Measurements from ENCODE around the gene KLRK1.
"Not testable (repeated sequence)": the region's sequence is repeated elsewhere in the genome, so short reads cannot be mapped to it uniquely, and the experiment has no call there.

DNA sequence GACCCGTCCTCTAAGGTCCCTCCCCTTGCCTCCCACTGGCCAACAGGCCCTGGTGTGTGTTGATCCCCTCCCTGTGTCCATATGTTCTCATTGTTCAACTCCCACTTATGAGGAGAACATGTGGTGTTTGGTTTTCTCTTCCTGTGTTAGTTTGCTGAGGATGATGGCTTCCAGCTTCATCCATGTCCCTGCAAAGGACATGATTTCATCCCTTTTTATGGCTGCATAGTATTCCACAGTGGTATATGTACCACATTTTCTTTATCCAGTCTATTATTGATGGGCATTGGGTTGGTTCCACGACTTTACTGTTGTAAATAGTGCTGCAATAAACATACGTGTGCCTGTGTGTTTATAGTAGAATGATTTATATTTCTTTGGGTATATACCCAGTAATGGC, 38.4 kb downstream of the KLRK1 start:
- not testable (repeated sequence) for TF ChIP-seq POLR2AphosphoS5 (IDR thresholded peaks at IDR 0.05; ENCODE audit: low read depth, low read length); TCF7L2 (IDR thresholded peaks at IDR 0.05; ENCODE audit: low read depth, low read length); SIN3A (IDR thresholded peaks at IDR 0.05; ENCODE audit: borderline replicate concordance, insufficient read depth, low read depth, low read length)
- TF ChIP-seq, protein P1, sequence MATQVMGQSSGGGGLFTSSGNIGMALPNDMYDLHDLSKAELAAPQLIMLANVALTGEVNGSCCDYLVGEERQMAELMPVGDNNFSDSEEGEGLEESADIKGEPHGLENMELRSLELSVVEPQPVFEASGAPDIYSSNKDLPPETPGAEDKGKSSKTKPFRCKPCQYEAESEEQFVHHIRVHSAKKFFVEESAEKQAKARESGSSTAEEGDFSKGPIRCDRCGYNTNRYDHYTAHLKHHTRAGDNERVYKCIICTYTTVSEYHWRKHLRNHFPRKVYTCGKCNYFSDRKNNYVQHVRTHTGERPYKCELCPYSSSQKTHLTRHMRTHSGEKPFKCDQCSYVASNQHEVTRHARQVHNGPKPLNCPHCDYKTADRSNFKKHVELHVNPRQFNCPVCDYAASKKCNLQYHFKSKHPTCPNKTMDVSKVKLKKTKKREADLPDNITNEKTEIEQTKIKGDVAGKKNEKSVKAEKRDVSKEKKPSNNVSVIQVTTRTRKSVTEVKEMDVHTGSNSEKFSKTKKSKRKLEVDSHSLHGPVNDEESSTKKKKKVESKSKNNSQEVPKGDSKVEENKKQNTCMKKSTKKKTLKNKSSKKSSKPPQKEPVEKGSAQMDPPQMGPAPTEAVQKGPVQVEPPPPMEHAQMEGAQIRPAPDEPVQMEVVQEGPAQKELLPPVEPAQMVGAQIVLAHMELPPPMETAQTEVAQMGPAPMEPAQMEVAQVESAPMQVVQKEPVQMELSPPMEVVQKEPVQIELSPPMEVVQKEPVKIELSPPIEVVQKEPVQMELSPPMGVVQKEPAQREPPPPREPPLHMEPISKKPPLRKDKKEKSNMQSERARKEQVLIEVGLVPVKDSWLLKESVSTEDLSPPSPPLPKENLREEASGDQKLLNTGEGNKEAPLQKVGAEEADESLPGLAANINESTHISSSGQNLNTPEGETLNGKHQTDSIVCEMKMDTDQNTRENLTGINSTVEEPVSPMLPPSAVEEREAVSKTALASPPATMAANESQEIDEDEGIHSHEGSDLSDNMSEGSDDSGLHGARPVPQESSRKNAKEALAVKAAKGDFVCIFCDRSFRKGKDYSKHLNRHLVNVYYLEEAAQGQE (IDR thresholded peaks at IDR 0.05; ENCODE audit: insufficient read depth in 1 of 2, low read depth in 2 of 2, low read length in 1 of 2), result not testable (repeated sequence)
- TF ChIP-seq, protein P2, sequence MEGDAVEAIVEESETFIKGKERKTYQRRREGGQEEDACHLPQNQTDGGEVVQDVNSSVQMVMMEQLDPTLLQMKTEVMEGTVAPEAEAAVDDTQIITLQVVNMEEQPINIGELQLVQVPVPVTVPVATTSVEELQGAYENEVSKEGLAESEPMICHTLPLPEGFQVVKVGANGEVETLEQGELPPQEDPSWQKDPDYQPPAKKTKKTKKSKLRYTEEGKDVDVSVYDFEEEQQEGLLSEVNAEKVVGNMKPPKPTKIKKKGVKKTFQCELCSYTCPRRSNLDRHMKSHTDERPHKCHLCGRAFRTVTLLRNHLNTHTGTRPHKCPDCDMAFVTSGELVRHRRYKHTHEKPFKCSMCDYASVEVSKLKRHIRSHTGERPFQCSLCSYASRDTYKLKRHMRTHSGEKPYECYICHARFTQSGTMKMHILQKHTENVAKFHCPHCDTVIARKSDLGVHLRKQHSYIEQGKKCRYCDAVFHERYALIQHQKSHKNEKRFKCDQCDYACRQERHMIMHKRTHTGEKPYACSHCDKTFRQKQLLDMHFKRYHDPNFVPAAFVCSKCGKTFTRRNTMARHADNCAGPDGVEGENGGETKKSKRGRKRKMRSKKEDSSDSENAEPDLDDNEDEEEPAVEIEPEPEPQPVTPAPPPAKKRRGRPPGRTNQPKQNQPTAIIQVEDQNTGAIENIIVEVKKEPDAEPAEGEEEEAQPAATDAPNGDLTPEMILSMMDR (IDR thresholded peaks at IDR 0.05), result not testable (repeated sequence)
